Measurements from ENCODE around the gene FBXL13. TPM values are rescaled to one million over a fixed set of nuclear protein-coding genes. Genes with fewer than 3 reads are reported as not detected.

FBXL13 gene
- total and polyA plus RNA-seq, 10 of the 15 experiments (the other 5 are each of a cell fraction or from before 2014, with no cell fraction given): 0.08 to 0.95 (median 0.28) TPM; not detected in 2

- CTCF ChIA-PET: no interaction called here
- Histone ChIP-seq H3K9ac (ENCODE audit: control insufficient read depth, insufficient read depth, low read length) (no peak overlapping the region), H3K79me2 (ENCODE audit: control insufficient read depth, insufficient read depth, low read length) (no peaks in the 10 kb centered on the region), H3K27ac (ENCODE audit: control insufficient read depth, insufficient read depth) (no peak overlapping the region), H3K36me3 (ENCODE audit: control insufficient read depth in 2 of 2, insufficient read depth in 2 of 2, low read length in 1 of 2) (no peaks in the 10 kb centered on the region), H3K4me1 (ENCODE audit: control insufficient read depth, insufficient read depth, low read length) (no peaks in the 10 kb centered on the region), H2AFZ (ENCODE audit: control insufficient read depth, low read depth, low read length) (no peak overlapping the region), H3K9me3 (replicated peaks; ENCODE audit: control insufficient read depth, insufficient read depth, low read length) (no peaks in the 10 kb centered on the region), H3K4me2 (ENCODE audit: control insufficient read depth, insufficient read depth) (no peak overlapping the region), H4K20me1 (ENCODE audit: control insufficient read depth, insufficient read depth) (no peaks in the 10 kb centered on the region), H3K4me3 (no peak overlapping the region), H3K27me3 (replicated peaks in 1 of 2; ENCODE audit: control insufficient read depth in 2 of 2, insufficient read depth in 2 of 2, low read length in 1 of 2) (no peaks in the 10 kb centered on the region)
- TF ChIP-seq YY1 (IDR thresholded peaks at IDR 0.05; ENCODE audit: low read depth, low read length): no peak
- no peak for TF ChIP-seq IRF5 (IDR thresholded peaks at IDR 0.05; ENCODE audit: borderline replicate concordance)
- no peak for TF ChIP-seq SPI1 (IDR thresholded peaks at IDR 0.05; ENCODE audit: borderline replicate concordance, insufficient read depth, low read depth, low read length)
- TF ChIP-seq ZBTB40 (IDR thresholded peaks at IDR 0.05; ENCODE audit: borderline replicate concordance): no peak
- TF ChIP-seq TBL1XR1 (IDR thresholded peaks at IDR 0.05; ENCODE audit: low read depth, low read length): no peak
- no peak for TF ChIP-seq CREB1 (IDR thresholded peaks at IDR 0.05; ENCODE audit: low read depth)
- no peak for TF ChIP-seq SMARCA5 (IDR thresholded peaks at IDR 0.05)
- no peak for TF ChIP-seq MEF2B (IDR thresholded peaks at IDR 0.05; ENCODE audit: partially characterized antibody, poor library complexity, severe bottlenecking)
- TF ChIP-seq EGR1 (IDR thresholded peaks at IDR 0.05; ENCODE audit: borderline replicate concordance in 1 of 2, low read depth in 2 of 2, low read length in 2 of 2): no peak
- no peak for TF ChIP-seq STAT3 (IDR thresholded peaks at IDR 0.05; ENCODE audit: low read depth, low read length)
- TF ChIP-seq RCOR1 (conservative IDR thresholded peaks at IDR 0.05; ENCODE audit: low read depth, low read length): no peak
- TF ChIP-seq MTA3 (IDR thresholded peaks at IDR 0.05; ENCODE audit: borderline replicate concordance, low read length): no peak
- no peak for TF ChIP-seq RELA (IDR thresholded peaks at IDR 0.05; ENCODE audit: borderline replicate concordance, partially characterized antibody)
- TF ChIP-seq TAF1 (IDR thresholded peaks at IDR 0.05; ENCODE audit: borderline replicate concordance, low read depth, low read length): no peak
- TF ChIP-seq SRF (IDR thresholded peaks at IDR 0.05; ENCODE audit: low read depth in 2 of 2, low read length in 2 of 2): no peak
- no peak for ATAC-seq
- POLR2A ChIA-PET: no interaction called here
- 50% methylated on average over 8 of the region's 8 CpGs for whole genome bisulfite sequencing (ENCODE audit: insufficient coverage, insufficient replicate concordance, low lambda C conversion rate, missing lambda C conversion rate)
- in situ Hi-C loops (cut with MboI) (no loop called here), intact Hi-C loops (cut with micrococcal nuclease; ENCODE audit: unreplicated experiment) (no loop called here)
- no peak for DNase-seq (ENCODE audit: low read depth, low spot score)
- SMC1A ChIA-PET (ENCODE audit: uncharacterized antibody, unreplicated experiment): no interaction called here
- RAD21 ChIA-PET (ENCODE audit: unreplicated experiment): interaction anchor here (0.6 kb wide), 1 partner anchor 217 kb away, joined by 3 read pairs; no protein-coding TSS in a partner anchor
- BruUV-seq (replicated peaks): no TSS peak
- no peak for FAIRE-seq
Observed at GRCh38 chr7:102975854-102976253, 98.7 kb downstream of the FBXL13 start.

All from GM12878 (cell line).